HEK293T (cell line): ENCODE results near the gene CELF4.

Experiments
- BHLHE40 ChIP-seq: fragments of 450-650 bp; IDR thresholded peaks from 2 replicates; pipeline ENCODE4 v1.6.1; 2016; ENCODE audit warnings: mild to moderate bottlenecking, moderate library complexity, borderline replicate concordance
- ELF4 ChIP-seq: fragments of 450-650 bp; IDR thresholded peaks from 2 replicates; pipeline ENCODE4 v1.6.1; 2017; ENCODE audit warnings: antibody characterized with exemption
- FOXA1 ChIP-seq: fragments of 450-650 bp; IDR thresholded peaks from 2 replicates; pipeline ENCODE4 v1.6.1; 2016; ENCODE audit warnings: mild to moderate bottlenecking
- FOXK2 ChIP-seq: fragments of 450-650 bp; IDR thresholded peaks from 2 replicates; pipeline ENCODE4 v1.6.1; 2016; ENCODE audit warnings: mild to moderate bottlenecking
- FOXM1 ChIP-seq: fragments of 450-650 bp; IDR thresholded peaks from 2 replicates; pipeline ENCODE4 v1.6.1; 2017; ENCODE audit warnings: mild to moderate bottlenecking, borderline replicate concordance
- LEF1 ChIP-seq: fragments of 450-650 bp; IDR thresholded peaks from 2 replicates; pipeline ENCODE4 v1.6.1; 2017; ENCODE audit warnings: mild to moderate bottlenecking, borderline replicate concordance
- NFRKB ChIP-seq: fragments of 450-650 bp; IDR thresholded peaks from 2 replicates; pipeline ENCODE4 v1.6.1; 2016; ENCODE audit warnings: mild to moderate bottlenecking, moderate library complexity
- SP1 ChIP-seq: fragments of 450-650 bp; IDR thresholded peaks from 2 replicates; pipeline ENCODE4 v1.6.1; 2017
- SUZ12 ChIP-seq: fragments of 450-650 bp; IDR thresholded peaks from 2 replicates; pipeline ENCODE4 v1.6.1; 2016; ENCODE audit warnings: mild to moderate bottlenecking
- TARDBP ChIP-seq: fragments of 450-650 bp; IDR thresholded peaks from 2 replicates; pipeline ENCODE4 v1.6.1; 2016
- ZNF384 ChIP-seq: fragments of 450-650 bp; IDR thresholded peaks from 2 replicates; pipeline ENCODE4 v1.6.1; 2016

GRCh38 chr18:37471637-37472036, 94.0 kb downstream of the CELF4 start:
- no peak for TF ChIP-seq SP1
- no peak for TF ChIP-seq ZNF384
- no peak for TF ChIP-seq FOXK2
- no peak for TF ChIP-seq LEF1
- no peak for TF ChIP-seq ELF4
- no peak for TF ChIP-seq SUZ12
- TF ChIP-seq BHLHE40, result no peak
- TF ChIP-seq TARDBP, result no peak
- TF ChIP-seq FOXA1, result no peak
- no peak for TF ChIP-seq FOXM1
- no peak for TF ChIP-seq NFRKB
